A549 (cell line): ENCODE data around the gene PDGFA. TPM values are rescaled to one million over a fixed set of nuclear protein-coding genes. Genes with fewer than 3 reads are reported as not detected.

ENCODE experiments used
- ATAC-seq, 2 experiments: fragments of 200-7000 bp in 1 of 2; fragments of >200 bp in 1 of 2; cut with Nextera tagmentation in 1 of 2; cut with Tn5 transposase in 1 of 2; 3 replicates each; pipeline versions ENCODE4 v1.8.0 to v1.9.1; 2018 to 2020; ENCODE audit warnings: mild to moderate bottlenecking in 1 of 2, moderate library complexity in 1 of 2
- CTCF ChIA-PET: fragments of 300-600 bp; sonication (Branson Sonifier 250); formaldehyde crosslinking; extraction: SDS; loops from one replicate; lab custom pipeline; 2021; ENCODE audit warnings: antibody characterized with exemption, inconsistent platforms; lab: Yijun Ruan, JAX
- POLR2A ChIA-PET: fragments of 350-600 bp; formaldehyde crosslinking; extraction: SDS; loops from one replicate; lab custom pipeline; 2021; ENCODE audit warnings: antibody characterized with exemption, inconsistent platforms; lab: Yijun Ruan, JAX
- DNase-seq, 2 experiments: peaks; one replicate each; pipeline versions ENCODE4 v3.0.0 to v3.0.0-alpha.2; 2011 to 2016; ENCODE audit warnings: low read depth in 1 of 2, low spot score in 1 of 2
- FAIRE-seq: peaks from 2 replicates; lab custom pipeline; 2011; peaks lifted over from hg19 to GRCh38; lab: Jason Lieb, UNC
- H3K27ac ChIP-seq, 2 experiments: fragments of >200 bp; sonication (Bioruptor Twin); formaldehyde crosslinking; 3 replicates each; pipeline ENCODE4 v1.5.1; 2016 to 2017
- H3K4me1 ChIP-seq: fragments of >200 bp; sonication (Bioruptor Twin); formaldehyde crosslinking; 3 replicates; pipeline ENCODE4 v1.6.1; 2016
- H3K4me2 ChIP-seq: fragments of >200 bp; sonication (Bioruptor Twin); formaldehyde crosslinking; 3 replicates; pipeline ENCODE4 v1.6.1; 2016
- H3K4me3 ChIP-seq: fragments of >200 bp; sonication (Bioruptor Twin); formaldehyde crosslinking; 3 replicates; pipeline ENCODE4 v1.5.1; 2016
- H3K9me3 ChIP-seq: fragments of >200 bp; sonication (Bioruptor Twin); formaldehyde crosslinking; 3 replicates; pipeline ENCODE4 v1.6.1; 2016
- BHLHE40 ChIP-seq: IDR thresholded peaks from 2 replicates; pipeline ENCODE4 v1.6.1; 2012; ENCODE audit warnings: low read depth, low read length, inconsistent platforms
- CBX2 ChIP-seq: fragments of 200-600 bp; sonication (generic); IDR thresholded peaks from 2 replicates; pipeline ENCODE4 v1.6.1; 2016; ENCODE audit warnings: low read depth, mild to moderate bottlenecking, borderline replicate concordance
- CBX8 ChIP-seq: fragments of 200-600 bp; sonication (generic); IDR thresholded peaks from 2 replicates; pipeline ENCODE4 v1.6.1; 2016
- CHD2 ChIP-seq: fragments of 150-350 bp; IDR thresholded peaks from 2 replicates; pipeline ENCODE4 v1.6.1; 2014; ENCODE audit warnings: low read length; ENCODE audit not compliant: partially characterized antibody
- CHD4 ChIP-seq: fragments of 200-600 bp; sonication (generic); IDR thresholded peaks from 2 replicates; pipeline ENCODE4 v1.6.1; 2016; ENCODE audit warnings: antibody characterized with exemption, mild to moderate bottlenecking, borderline replicate concordance
- EHMT2 ChIP-seq: fragments of 200-600 bp; sonication (generic); IDR thresholded peaks from 2 replicates; pipeline ENCODE4 v1.6.1; 2016; ENCODE audit warnings: antibody characterized with exemption, low read depth, mild to moderate bottlenecking, moderate library complexity
- ESRRA ChIP-seq: fragments of 150-350 bp; IDR thresholded peaks from 2 replicates; pipeline ENCODE4 v1.6.1; 2014; ENCODE audit warnings: mild to moderate bottlenecking, low read length, borderline replicate concordance
- GATA3 ChIP-seq: IDR thresholded peaks from 2 replicates; pipeline ENCODE4 v1.6.1; 2012; ENCODE audit warnings: borderline replicate concordance
- HEYL ChIP-seq: fragments of 250-450 bp; sonication (Bioruptor Pico); IDR thresholded peaks from 2 replicates; pipeline ENCODE4 v1.8.0; 2021; ENCODE audit warnings: mild to moderate bottlenecking, moderate library complexity
- HOXB13 ChIP-seq: fragments of 250-450 bp; sonication (Bioruptor Pico); IDR thresholded peaks from 2 replicates; pipeline ENCODE4 v1.5.0; 2020; ENCODE audit warnings: low read depth, mild to moderate bottlenecking, moderate library complexity
- HOXB5 ChIP-seq: fragments of 250-450 bp; sonication (Bioruptor Pico); IDR thresholded peaks from 2 replicates; pipeline ENCODE4 v1.5.0; 2020; ENCODE audit warnings: mild to moderate bottlenecking, moderate library complexity
- JUN ChIP-seq, 2 experiments: fragments of >200 bp; sonication (Bioruptor Twin); formaldehyde crosslinking; IDR thresholded peaks; 2 replicates in 1 of 2; 3 replicates in 1 of 2; pipeline ENCODE4 v1.6.1; 2016 to 2017
- JUNB ChIP-seq: fragments of >200 bp; sonication (Bioruptor Twin); formaldehyde crosslinking; IDR thresholded peaks from 2 replicates; pipeline ENCODE4 v1.6.1; 2016
- KDM1A ChIP-seq: fragments of 200-600 bp; sonication (generic); IDR thresholded peaks from 2 replicates; pipeline ENCODE4 v1.6.1; 2016; ENCODE audit warnings: low read depth, mild to moderate bottlenecking
- MYC ChIP-seq: IDR thresholded peaks from 2 replicates; pipeline ENCODE4 v1.6.1; 2012; ENCODE audit warnings: mild to moderate bottlenecking, inconsistent platforms, low read length, improper control_type of control experiment, borderline replicate concordance
- NR3C1 ChIP-seq: fragments of >200 bp; sonication (Bioruptor Twin); formaldehyde crosslinking; IDR thresholded peaks from 3 replicates; pipeline ENCODE4 v1.6.1; 2017
- POLR2A ChIP-seq: IDR thresholded peaks from 2 replicates; pipeline ENCODE4 v1.6.1; 2012; ENCODE audit warnings: mild to moderate bottlenecking, low read length
- RAD21 ChIP-seq, 2 experiments: fragments of >200 bp in 1 of 2; sonication (Bioruptor Twin) in 1 of 2; formaldehyde crosslinking in 1 of 2; IDR thresholded peaks in 1 of 2; conservative IDR thresholded peaks in 1 of 2; 2 replicates in 1 of 2; 3 replicates in 1 of 2; pipeline ENCODE4 v1.6.1; 2012 to 2018; ENCODE audit warnings: inconsistent platforms in 1 of 2
- RCOR1 ChIP-seq: fragments of 150-350 bp; IDR thresholded peaks from 2 replicates; pipeline ENCODE4 v1.6.1; 2014; ENCODE audit warnings: antibody characterized with exemption, low read length, low read depth
- RFX5 ChIP-seq: fragments of 450-650 bp; IDR thresholded peaks from 2 replicates; pipeline ENCODE4 v1.7.1; 2014; ENCODE audit warnings: antibody characterized with exemption, mild to moderate bottlenecking, moderate library complexity
- RNF2 ChIP-seq: fragments of 200-600 bp; sonication (generic); IDR thresholded peaks from 2 replicates; pipeline ENCODE4 v1.6.1; 2016; ENCODE audit warnings: low read depth, mild to moderate bottlenecking, antibody characterized with exemption, moderate library complexity, borderline replicate concordance
- TFCP2L1 ChIP-seq: fragments of 250-450 bp; sonication (Bioruptor Pico); IDR thresholded peaks from 2 replicates; pipeline ENCODE4 v1.5.0; 2021; ENCODE audit warnings: mild to moderate bottlenecking
- ZC3H11A ChIP-seq: fragments of 450-650 bp; IDR thresholded peaks from 2 replicates; pipeline ENCODE4 v1.6.1; 2014; ENCODE audit warnings: antibody characterized with exemption, mild to moderate bottlenecking
- ZNF302 ChIP-seq: fragments of 250-450 bp; sonication (Bioruptor Pico); IDR thresholded peaks from 2 replicates; pipeline ENCODE4 v1.9.0; 2021; ENCODE audit warnings: inconsistent platforms, mild to moderate bottlenecking, moderate library complexity
- WGBS: methylation state at CpG from one replicate; pipeline ENCODE4 v1.1.6; 2017; ENCODE audit errors: missing lambda C conversion rate; 5-methylcytosine and 5-hydroxymethylcytosine counted together
- polyA plus RNA-seq, 4 experiments: library from polyadenylated mRNA; depleted of rRNA in 3 of 4; stranded (reverse); fragments of >200 nt; fragmentation: RNase III in 1 of 4; extraction: RNeasy Plus Mini Kit Qiagen cat#74134 plus additional on column Dnase treatment in 1 of 4; gene quantifications; 2 replicates in 3 of 4; 3 replicates in 1 of 4; pipeline ENCODE4 v1.2.3, GENCODE V29; 2011 to 2017
- TF ChIP-seq, protein P1 (sequence below): fragments of >200 bp; sonication (Bioruptor Twin); formaldehyde crosslinking; IDR thresholded peaks from 3 replicates; pipeline ENCODE4 v1.6.1; 2016
- TF ChIP-seq, protein P2 (sequence below): fragments of 200-600 bp; sonication (generic); IDR thresholded peaks from 2 replicates; pipeline ENCODE4 v1.6.1; 2016; ENCODE audit warnings: antibody characterized with exemption, mild to moderate bottlenecking, moderate library complexity
- TF ChIP-seq, protein P3 (sequence below): fragments of 150-350 bp; IDR thresholded peaks from 2 replicates; pipeline ENCODE4 v1.6.1; 2014; ENCODE audit warnings: low read depth, mild to moderate bottlenecking, low read length
- TF ChIP-seq, protein P4 (sequence below): fragments of 250-450 bp; sonication (Bioruptor Pico); IDR thresholded peaks from 2 replicates; pipeline ENCODE4 v1.5.0; 2021; ENCODE audit warnings: mild to moderate bottlenecking, moderate library complexity, borderline replicate concordance

PDGFA gene
- polyA plus RNA-seq, 2 of the 4 experiments (the other 2 are of a cell fraction), result 12.8 to 14.9 TPM

DNA sequence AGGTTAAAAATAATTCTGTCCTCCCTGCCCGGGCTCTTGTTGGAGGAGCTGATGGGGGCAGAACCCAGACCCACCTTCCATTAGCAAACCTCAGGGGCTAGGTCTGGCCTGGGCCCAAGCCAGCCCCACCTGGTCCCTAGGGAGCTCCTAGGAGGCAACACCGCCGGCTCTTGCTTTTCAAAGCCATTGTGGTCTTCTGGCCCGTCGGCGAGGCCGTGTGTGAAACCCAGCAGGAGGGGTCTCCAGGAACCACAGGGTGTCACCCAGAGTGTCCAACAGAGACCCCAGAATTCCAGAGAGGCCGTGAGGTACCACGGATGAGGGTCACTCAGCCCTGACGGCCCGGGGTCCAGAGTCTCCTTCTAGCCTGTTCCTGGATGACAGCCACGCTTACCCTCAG, 16.6 kb upstream of the PDGFA start:
- H3K4me1 ChIP-seq, result peaks cover 32% of the 10 kb centered on the region
- no peaks in the 10 kb centered on the region; the same call in 2 of the 3 replicates for H3K9me3 ChIP-seq
- ATAC-seq (no peak), DNase-seq (no peak), FAIRE-seq (no peak)
- ChIA-PET POLR2A (no interaction called here), CTCF (interaction anchor here (1.3 to 8.5 kb wide), 2 partner anchors 16 to 101 kb away, joined by 3 to 35 read pairs; partner anchors contain the start of gene PDGFA)
- H3K27ac ChIP-seq, result peak overlapping the region in 1 of 2 experiments; percentile 96; a peak in 3 of 6 replicates
- no peak for TF ChIP-seq MYC
- no peak for TF ChIP-seq RAD21 (conservative IDR thresholded peaks at IDR 0.05 in 1 of 2, IDR thresholded peaks at IDR 0.05 in 1 of 2)
- TF ChIP-seq TFCP2L1 (CRISPR knock-in tag), result no peak
- TF ChIP-seq ESRRA, result no peak
- no peak for TF ChIP-seq RCOR1
- TF ChIP-seq JUN (IDR thresholded peaks at IDR 0.05), result no peak
- TF ChIP-seq GATA3, result no peak
- TF ChIP-seq CBX8, result no peak
- no peak for TF ChIP-seq ZC3H11A
- 91% methylated on average over 6 of the region's 12 CpGs for WGBS
- H3K4me3 ChIP-seq, result no peak overlapping the region
- no peak overlapping the region for H3K4me2 ChIP-seq

DNA sequence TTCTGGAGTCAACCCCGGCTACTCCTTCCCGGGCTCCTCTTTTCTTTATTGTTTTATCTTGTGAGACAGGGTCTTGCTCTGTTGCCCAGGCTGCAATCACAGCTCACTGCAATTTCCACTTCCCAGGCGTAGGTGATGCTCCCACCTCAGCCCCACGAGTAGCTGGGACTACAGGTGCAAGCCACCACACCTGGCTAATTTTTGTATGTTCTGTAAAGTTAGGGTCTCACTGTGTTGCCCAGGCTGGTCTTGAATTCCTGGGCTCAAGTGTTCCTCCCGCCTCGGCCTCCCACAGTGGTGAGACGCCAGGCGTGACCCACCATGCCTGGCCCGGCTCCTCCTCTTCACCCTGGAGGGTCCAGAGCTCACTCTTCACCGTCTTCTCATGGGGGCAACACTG, 15.3 kb upstream of the PDGFA start:
- FAIRE-seq, result no peak
- TF ChIP-seq, protein P1, sequence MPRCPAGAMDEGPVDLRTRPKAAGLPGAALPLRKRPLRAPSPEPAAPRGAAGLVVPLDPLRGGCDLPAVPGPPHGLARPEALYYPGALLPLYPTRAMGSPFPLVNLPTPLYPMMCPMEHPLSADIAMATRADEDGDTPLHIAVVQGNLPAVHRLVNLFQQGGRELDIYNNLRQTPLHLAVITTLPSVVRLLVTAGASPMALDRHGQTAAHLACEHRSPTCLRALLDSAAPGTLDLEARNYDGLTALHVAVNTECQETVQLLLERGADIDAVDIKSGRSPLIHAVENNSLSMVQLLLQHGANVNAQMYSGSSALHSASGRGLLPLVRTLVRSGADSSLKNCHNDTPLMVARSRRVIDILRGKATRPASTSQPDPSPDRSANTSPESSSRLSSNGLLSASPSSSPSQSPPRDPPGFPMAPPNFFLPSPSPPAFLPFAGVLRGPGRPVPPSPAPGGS, result no peak
- TF ChIP-seq, protein P2, sequence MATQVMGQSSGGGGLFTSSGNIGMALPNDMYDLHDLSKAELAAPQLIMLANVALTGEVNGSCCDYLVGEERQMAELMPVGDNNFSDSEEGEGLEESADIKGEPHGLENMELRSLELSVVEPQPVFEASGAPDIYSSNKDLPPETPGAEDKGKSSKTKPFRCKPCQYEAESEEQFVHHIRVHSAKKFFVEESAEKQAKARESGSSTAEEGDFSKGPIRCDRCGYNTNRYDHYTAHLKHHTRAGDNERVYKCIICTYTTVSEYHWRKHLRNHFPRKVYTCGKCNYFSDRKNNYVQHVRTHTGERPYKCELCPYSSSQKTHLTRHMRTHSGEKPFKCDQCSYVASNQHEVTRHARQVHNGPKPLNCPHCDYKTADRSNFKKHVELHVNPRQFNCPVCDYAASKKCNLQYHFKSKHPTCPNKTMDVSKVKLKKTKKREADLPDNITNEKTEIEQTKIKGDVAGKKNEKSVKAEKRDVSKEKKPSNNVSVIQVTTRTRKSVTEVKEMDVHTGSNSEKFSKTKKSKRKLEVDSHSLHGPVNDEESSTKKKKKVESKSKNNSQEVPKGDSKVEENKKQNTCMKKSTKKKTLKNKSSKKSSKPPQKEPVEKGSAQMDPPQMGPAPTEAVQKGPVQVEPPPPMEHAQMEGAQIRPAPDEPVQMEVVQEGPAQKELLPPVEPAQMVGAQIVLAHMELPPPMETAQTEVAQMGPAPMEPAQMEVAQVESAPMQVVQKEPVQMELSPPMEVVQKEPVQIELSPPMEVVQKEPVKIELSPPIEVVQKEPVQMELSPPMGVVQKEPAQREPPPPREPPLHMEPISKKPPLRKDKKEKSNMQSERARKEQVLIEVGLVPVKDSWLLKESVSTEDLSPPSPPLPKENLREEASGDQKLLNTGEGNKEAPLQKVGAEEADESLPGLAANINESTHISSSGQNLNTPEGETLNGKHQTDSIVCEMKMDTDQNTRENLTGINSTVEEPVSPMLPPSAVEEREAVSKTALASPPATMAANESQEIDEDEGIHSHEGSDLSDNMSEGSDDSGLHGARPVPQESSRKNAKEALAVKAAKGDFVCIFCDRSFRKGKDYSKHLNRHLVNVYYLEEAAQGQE, result no peak
- TF ChIP-seq HOXB5 (CRISPR knock-in tag), result no peak
- TF ChIP-seq CHD4, result no peak
- TF ChIP-seq BHLHE40, result no peak
- TF ChIP-seq KDM1A, result no peak
- no peak for TF ChIP-seq RNF2
- TF ChIP-seq ESRRA, result no peak
- TF ChIP-seq RFX5, result no peak
- no peak for TF ChIP-seq HOXB13 (CRISPR knock-in tag)
- TF ChIP-seq EHMT2, result no peak
- Histone ChIP-seq H3K27ac (peak overlapping the region in 1 of 2 experiments; percentile 38; a peak in 1 of 6 replicates), H3K9me3 (no peaks in the 10 kb centered on the region), H3K4me2 (no peak overlapping the region), H3K4me1 (peaks cover 26% of the 10 kb centered on the region), H3K4me3 (no peak overlapping the region)
- CTCF ChIA-PET, result interaction anchor here (1.3 to 8.5 kb wide), 3 partner anchors 10 to 102 kb away, joined by 3 to 35 read pairs (median 9); partner anchors contain the start of gene PDGFA
- no peak for DNase-seq
- no peak for ATAC-seq
- 94% methylated on average over 10 of the region's 10 CpGs for WGBS
- POLR2A ChIA-PET, result no interaction called here

DNA sequence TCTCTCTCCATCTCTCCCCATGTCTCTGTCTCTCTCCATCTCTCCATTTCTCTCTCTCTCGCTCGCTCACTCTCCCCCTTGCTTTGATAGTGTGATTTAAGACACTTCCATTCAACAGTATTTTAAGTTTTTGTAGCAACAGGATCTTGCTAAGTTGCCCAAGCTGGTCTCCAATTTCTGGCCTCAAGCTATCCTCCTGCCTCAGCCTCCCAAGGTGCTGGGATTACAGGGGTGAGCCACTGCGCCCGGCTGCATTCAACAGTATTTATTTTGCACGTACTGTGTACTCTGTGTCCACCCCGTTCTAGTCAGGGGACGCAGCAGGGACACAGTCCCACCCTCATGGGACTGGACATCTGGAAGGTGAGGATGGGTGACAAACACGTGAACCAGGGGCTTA, 14.4 kb upstream of the PDGFA start:
- ATAC-seq (no peak), FAIRE-seq (no peak), DNase-seq (no peak)
- peaks cover 17% of the 10 kb centered on the region for H3K4me1 ChIP-seq
- H3K4me3 ChIP-seq, result no peak overlapping the region
- ChIA-PET CTCF (interaction anchor here (1.1 to 8.5 kb wide), 3 partner anchors 9 to 211 kb away, joined by 3 to 35 read pairs (median 9); partner anchors contain the start of gene PDGFA), POLR2A (no interaction called here)
- WGBS, result 90% methylated on average over 8 of the region's 8 CpGs
- H3K27ac ChIP-seq, result peak overlapping the region in 1 of 2 experiments; percentile 2; a peak in 1 of 6 replicates
- no peaks in the 10 kb centered on the region for H3K9me3 ChIP-seq
- H3K4me2 ChIP-seq, result no peak overlapping the region
- no peak for TF ChIP-seq CHD2
- TF ChIP-seq POLR2A, result no peak
- no peak for TF ChIP-seq RCOR1
- no peak for TF ChIP-seq NR3C1
- TF ChIP-seq, protein P3, sequence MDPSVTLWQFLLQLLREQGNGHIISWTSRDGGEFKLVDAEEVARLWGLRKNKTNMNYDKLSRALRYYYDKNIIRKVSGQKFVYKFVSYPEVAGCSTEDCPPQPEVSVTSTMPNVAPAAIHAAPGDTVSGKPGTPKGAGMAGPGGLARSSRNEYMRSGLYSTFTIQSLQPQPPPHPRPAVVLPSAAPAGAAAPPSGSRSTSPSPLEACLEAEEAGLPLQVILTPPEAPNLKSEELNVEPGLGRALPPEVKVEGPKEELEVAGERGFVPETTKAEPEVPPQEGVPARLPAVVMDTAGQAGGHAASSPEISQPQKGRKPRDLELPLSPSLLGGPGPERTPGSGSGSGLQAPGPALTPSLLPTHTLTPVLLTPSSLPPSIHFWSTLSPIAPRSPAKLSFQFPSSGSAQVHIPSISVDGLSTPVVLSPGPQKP, result no peak
- no peak for TF ChIP-seq HEYL (CRISPR knock-in tag)
- TF ChIP-seq TFCP2L1 (CRISPR knock-in tag), result no peak
- no peak for TF ChIP-seq JUNB
- TF ChIP-seq CBX2, result no peak
- TF ChIP-seq ZNF302, result no peak
- TF ChIP-seq, protein P4, sequence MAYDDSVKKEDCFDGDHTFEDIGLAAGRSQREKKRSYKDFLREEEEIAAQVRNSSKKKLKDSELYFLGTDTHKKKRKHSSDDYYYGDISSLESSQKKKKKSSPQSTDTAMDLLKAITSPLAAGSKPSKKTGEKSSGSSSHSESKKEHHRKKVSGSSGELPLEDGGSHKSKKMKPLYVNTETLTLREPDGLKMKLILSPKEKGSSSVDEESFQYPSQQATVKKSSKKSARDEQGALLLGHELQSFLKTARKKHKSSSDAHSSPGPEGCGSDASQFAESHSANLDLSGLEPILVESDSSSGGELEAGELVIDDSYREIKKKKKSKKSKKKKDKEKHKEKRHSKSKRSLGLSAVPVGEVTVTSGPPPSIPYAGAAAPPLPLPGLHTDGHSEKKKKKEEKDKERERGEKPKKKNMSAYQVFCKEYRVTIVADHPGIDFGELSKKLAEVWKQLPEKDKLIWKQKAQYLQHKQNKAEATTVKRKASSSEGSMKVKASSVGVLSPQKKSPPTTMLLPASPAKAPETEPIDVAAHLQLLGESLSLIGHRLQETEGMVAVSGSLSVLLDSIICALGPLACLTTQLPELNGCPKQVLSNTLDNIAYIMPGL, result no peak
- no peak for TF ChIP-seq ESRRA
